Measurements from ENCODE around the gene TTC21A.

TTC21A gene

DNA sequence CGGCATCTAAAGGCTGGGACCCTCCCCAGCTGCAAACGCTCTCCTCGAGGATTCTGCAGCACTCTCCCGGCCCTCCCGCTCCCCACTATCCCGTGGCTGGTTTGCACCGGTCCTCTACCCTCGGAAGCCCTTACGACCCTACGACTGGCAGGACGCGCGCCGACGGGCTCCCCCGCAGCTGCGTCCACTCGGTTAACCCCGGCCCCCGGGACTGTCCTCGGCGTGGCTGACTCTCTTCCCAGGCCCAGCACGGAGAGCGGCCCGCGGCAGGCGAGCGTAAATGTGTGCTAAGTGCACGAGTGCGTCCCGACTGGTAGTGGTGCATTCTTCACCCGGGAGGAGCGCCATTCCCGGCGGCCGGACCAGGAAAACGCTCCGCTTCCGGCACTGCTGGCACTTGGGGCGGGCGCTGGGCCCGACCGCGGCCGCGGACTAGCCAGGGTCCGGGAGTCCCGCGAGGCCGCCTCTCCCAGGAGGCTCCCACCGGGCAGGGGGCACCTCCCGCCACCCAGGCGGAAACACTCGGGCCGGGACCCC, 561 bp upstream of the TTC21A start:
- TF ChIP-seq FOXM1 (IDR thresholded peaks at IDR 0.05; ENCODE audit: borderline replicate concordance, low read depth) (no peak), YY1 (IDR thresholded peaks at IDR 0.05; ENCODE audit: low read depth) (peak; percentile 62; the same call in 1 of the 2 replicates), TEAD4 (IDR thresholded peaks at IDR 0.05) (peak; percentile 23; the same call in 1 of the 2 replicates), RAD21 (IDR thresholded peaks at IDR 0.05; ENCODE audit: low read depth) (no peak)
- TF ChIP-seq, protein P1, sequence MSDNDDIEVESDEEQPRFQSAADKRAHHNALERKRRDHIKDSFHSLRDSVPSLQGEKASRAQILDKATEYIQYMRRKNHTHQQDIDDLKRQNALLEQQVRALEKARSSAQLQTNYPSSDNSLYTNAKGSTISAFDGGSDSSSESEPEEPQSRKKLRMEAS (IDR thresholded peaks at IDR 0.05), result no peak

DNA sequence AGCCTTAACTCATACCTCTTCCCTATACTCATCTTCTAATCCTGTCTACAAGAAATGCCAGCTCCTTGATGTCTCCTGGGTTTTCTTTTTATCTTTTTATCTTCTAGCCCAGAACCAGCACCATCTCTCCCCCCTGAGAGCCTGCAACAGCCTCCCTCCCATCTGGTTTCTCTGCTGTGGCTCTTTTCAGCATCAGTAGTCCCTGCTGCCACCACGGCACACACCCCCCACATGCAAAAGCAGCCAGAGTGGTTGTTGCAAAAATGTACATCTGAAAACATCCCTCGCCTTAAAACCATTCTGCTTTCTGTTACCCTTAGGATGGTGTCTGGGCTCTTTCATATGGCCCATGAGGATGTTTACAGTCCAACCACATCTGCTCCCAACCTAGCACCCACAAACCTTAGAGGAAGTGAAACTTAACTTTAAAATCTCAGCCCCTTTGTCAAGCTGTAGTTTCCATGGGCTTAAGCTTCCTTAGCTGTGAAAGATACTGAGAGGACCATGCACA, 775 bp downstream of the TTC21A start:
- TF ChIP-seq TEAD4 (IDR thresholded peaks at IDR 0.05) (no peak), NFIC (IDR thresholded peaks at IDR 0.05) (no peak), ZBTB7A (IDR thresholded peaks at IDR 0.05; ENCODE audit: low read depth) (no peak), FOXM1 (IDR thresholded peaks at IDR 0.05; ENCODE audit: borderline replicate concordance, low read depth) (no peak), TAF1 (IDR thresholded peaks at IDR 0.05; ENCODE audit: low read depth) (no peak), CEBPB (IDR thresholded peaks at IDR 0.05) (no peak), EP300 (IDR thresholded peaks at IDR 0.05; ENCODE audit: borderline replicate concordance) (no peak), RAD21 (IDR thresholded peaks at IDR 0.05; ENCODE audit: low read depth) (no peak), CREB1 (IDR thresholded peaks at IDR 0.05; ENCODE audit: low read depth) (no peak), TCF12 (IDR thresholded peaks at IDR 0.05; ENCODE audit: low read depth) (no peak), EGR1 (IDR thresholded peaks at IDR 0.05) (no peak)
- TF ChIP-seq, protein P2, sequence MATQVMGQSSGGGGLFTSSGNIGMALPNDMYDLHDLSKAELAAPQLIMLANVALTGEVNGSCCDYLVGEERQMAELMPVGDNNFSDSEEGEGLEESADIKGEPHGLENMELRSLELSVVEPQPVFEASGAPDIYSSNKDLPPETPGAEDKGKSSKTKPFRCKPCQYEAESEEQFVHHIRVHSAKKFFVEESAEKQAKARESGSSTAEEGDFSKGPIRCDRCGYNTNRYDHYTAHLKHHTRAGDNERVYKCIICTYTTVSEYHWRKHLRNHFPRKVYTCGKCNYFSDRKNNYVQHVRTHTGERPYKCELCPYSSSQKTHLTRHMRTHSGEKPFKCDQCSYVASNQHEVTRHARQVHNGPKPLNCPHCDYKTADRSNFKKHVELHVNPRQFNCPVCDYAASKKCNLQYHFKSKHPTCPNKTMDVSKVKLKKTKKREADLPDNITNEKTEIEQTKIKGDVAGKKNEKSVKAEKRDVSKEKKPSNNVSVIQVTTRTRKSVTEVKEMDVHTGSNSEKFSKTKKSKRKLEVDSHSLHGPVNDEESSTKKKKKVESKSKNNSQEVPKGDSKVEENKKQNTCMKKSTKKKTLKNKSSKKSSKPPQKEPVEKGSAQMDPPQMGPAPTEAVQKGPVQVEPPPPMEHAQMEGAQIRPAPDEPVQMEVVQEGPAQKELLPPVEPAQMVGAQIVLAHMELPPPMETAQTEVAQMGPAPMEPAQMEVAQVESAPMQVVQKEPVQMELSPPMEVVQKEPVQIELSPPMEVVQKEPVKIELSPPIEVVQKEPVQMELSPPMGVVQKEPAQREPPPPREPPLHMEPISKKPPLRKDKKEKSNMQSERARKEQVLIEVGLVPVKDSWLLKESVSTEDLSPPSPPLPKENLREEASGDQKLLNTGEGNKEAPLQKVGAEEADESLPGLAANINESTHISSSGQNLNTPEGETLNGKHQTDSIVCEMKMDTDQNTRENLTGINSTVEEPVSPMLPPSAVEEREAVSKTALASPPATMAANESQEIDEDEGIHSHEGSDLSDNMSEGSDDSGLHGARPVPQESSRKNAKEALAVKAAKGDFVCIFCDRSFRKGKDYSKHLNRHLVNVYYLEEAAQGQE (IDR thresholded peaks at IDR 0.05; ENCODE audit: low read depth), result no peak
- TF ChIP-seq, protein P1 (IDR thresholded peaks at IDR 0.05), result no peak

DNA sequence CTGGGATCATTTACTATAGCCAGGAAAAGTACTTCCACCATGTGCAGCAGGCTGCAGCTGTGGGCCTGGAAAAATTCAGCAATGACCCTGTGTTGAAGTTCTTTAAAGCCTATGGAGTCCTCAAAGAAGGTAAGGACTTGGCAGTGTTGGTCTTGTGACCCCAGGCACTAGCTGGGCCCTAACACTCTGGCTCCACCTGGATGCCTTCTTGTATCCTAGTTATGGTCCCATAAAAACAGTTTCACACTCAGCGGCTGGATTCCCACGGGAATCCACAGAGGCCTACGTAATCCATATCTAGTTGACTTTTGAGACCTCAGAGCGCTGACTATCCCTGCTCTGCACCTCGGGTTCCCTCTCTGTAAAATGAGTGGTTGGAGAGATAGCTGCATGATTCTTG, 1.6 kb downstream of the TTC21A start:
- TF ChIP-seq FOXM1 (IDR thresholded peaks at IDR 0.05; ENCODE audit: borderline replicate concordance, low read depth), result no peak
- TF ChIP-seq, protein P2 (IDR thresholded peaks at IDR 0.05; ENCODE audit: low read depth), result no peak

DNA sequence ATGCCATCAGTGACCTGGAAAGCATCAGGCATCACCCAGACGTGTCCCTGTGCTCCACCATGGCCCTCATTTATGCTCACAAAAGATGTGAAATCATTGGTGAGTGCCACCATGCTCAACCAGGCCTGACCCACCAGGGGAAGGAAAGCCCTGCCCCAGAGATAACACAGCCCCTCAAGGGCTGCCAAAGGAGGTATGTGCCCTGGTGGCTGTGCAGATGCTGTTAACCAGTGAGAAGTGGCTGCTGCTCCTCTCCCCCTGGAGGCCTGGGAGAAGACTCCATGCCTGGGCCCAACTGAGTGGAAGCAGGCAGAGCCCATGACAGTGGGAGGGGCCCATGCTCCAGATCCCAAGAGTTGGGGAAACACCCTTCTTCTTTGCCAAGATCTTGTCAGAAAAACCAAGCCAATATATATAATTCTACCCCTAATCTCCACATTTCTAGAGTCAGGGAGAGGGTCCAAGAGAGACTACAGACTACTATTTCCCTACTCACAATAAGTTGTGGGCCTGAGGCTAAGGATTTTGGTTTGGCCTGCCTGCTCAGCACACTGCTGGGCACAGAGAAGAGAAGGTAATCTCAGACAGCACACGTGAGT, 2.7 kb downstream of the TTC21A start:
- TF ChIP-seq, protein P3, sequence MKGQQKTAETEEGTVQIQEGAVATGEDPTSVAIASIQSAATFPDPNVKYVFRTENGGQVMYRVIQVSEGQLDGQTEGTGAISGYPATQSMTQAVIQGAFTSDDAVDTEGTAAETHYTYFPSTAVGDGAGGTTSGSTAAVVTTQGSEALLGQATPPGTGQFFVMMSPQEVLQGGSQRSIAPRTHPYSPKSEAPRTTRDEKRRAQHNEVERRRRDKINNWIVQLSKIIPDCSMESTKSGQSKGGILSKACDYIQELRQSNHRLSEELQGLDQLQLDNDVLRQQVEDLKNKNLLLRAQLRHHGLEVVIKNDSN (IDR thresholded peaks at IDR 0.05), result no peak
- no peak for TF ChIP-seq RAD21 (IDR thresholded peaks at IDR 0.05; ENCODE audit: low read depth)
- TF ChIP-seq YY1 (IDR thresholded peaks at IDR 0.05; ENCODE audit: low read depth), result no peak
- no peak for TF ChIP-seq TCF12 (IDR thresholded peaks at IDR 0.05; ENCODE audit: low read depth)
- TF ChIP-seq CEBPB (IDR thresholded peaks at IDR 0.05), result no peak
- no peak for TF ChIP-seq ZBTB7A (IDR thresholded peaks at IDR 0.05; ENCODE audit: low read depth)
- TF ChIP-seq TAF1 (IDR thresholded peaks at IDR 0.05; ENCODE audit: low read depth), result no peak
- TF ChIP-seq EP300 (IDR thresholded peaks at IDR 0.05; ENCODE audit: borderline replicate concordance), result no peak
- TF ChIP-seq TEAD4 (IDR thresholded peaks at IDR 0.05), result no peak
- TF ChIP-seq CREB1 (IDR thresholded peaks at IDR 0.05; ENCODE audit: low read depth), result no peak
- TF ChIP-seq, protein P2 (IDR thresholded peaks at IDR 0.05; ENCODE audit: low read depth), result no peak
- TF ChIP-seq, protein P1 (IDR thresholded peaks at IDR 0.05), result no peak

DNA sequence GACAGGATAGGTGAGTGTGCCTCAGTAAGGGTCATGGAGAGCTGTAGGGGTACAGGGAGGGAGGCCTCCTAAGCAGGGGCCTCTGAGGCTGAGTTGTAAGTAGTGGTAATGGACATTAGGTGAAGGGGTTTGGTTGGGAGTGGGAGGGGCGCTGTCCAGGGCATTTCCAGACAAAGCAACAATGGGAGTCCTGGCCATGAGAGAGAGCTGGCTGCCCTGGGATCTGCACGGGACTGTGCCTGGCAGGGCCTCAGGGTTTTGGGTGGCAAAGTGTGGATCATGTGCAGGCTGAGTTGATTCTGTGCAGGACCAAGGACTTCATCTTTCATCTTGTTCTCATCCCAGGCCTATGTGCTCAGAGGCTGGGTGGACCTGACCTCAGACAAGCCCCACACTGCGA, 4.6 kb downstream of the TTC21A start:
- TF ChIP-seq, protein P2 (IDR thresholded peaks at IDR 0.05; ENCODE audit: low read depth), result no peak
- TF ChIP-seq TCF12 (IDR thresholded peaks at IDR 0.05; ENCODE audit: low read depth) (no peak), FOXM1 (IDR thresholded peaks at IDR 0.05; ENCODE audit: borderline replicate concordance, low read depth) (no peak)
- TF ChIP-seq, protein P1 (IDR thresholded peaks at IDR 0.05), result no peak
